G401.6 (cell line): ENCODE results near the gene ENPP3.
"Not testable (repeated sequence)": the region's sequence is repeated elsewhere in the genome, so short reads cannot be mapped to it uniquely, and the experiment has no call there.

Experiments used
- FAIRE-seq: peaks from 2 replicates; lab custom pipeline; 2012; peaks lifted over from hg19 to GRCh38; lab: Jason Lieb, UNC

The ENPP3 gene

GRCh38 chr6:131739136-131739535 lies 102.0 kb downstream of the ENPP3 start:
- FAIRE-seq: no peak

GRCh38 chr6:131740161-131740560 lies 103.1 kb downstream of the ENPP3 start:
- FAIRE-seq: no peak

GRCh38 chr6:131741688-131742393 lies 104.7 kb downstream of the ENPP3 start:
- FAIRE-seq: no peak

- FAIRE-seq: no peak
These were observed 107.6 kb downstream of the ENPP3 start for GRCh38 chr6:131744432-131745287.

- no peak for FAIRE-seq
These were observed 108.4 kb downstream of the ENPP3 start for GRCh38 chr6:131745476-131745875.

- no peak for FAIRE-seq
These were observed 110.8 kb downstream of the ENPP3 start for GRCh38 chr6:131747821-131748353.

GRCh38 chr6:131749023-131749422 lies 111.9 kb downstream of the ENPP3 start:
- no peak for FAIRE-seq

GRCh38 chr6:131751012-131751715 lies 114.1 kb downstream of the ENPP3 start:
- not testable (repeated sequence) for FAIRE-seq

GRCh38 chr6:131754088-131754487 lies 117.0 kb downstream of the ENPP3 start:
- no peak for FAIRE-seq

GRCh38 chr6:131754715-131755567 lies 117.8 kb downstream of the ENPP3 start:
- no peak for FAIRE-seq

GRCh38 chr6:131755597-131755996 lies 118.5 kb downstream of the ENPP3 start:
- no peak for FAIRE-seq

GRCh38 chr6:131756039-131756438 lies 118.9 kb downstream of the ENPP3 start:
- no peak for FAIRE-seq

- no peak for FAIRE-seq
These were observed 121.8 kb downstream of the ENPP3 start for GRCh38 chr6:131758920-131759319.

GRCh38 chr6:131761060-131761761 lies 124.1 kb downstream of the ENPP3 start:
- FAIRE-seq: no peak

- no peak for FAIRE-seq
These were observed 124.6 kb downstream of the ENPP3 start for GRCh38 chr6:131761762-131762067.

- no peak for FAIRE-seq
These were observed 125.9 kb downstream of the ENPP3 start for GRCh38 chr6:131762984-131763383.

- FAIRE-seq: no peak
These were observed 126.6 kb downstream of the ENPP3 start for GRCh38 chr6:131763749-131764148.

- FAIRE-seq: no peak
These were observed 127.2 kb downstream of the ENPP3 start for GRCh38 chr6:131764350-131764749.

GRCh38 chr6:131765081-131765803 lies 128.1 kb downstream of the ENPP3 start:
- FAIRE-seq: no peak

- no peak for FAIRE-seq
These were observed 128.7 kb downstream of the ENPP3 start for GRCh38 chr6:131765804-131766135.

GRCh38 chr6:131766631-131767030 lies 129.5 kb downstream of the ENPP3 start:
- no peak for FAIRE-seq
